Liver (tissue), 9 donors: ENCODE measurements around the gene CA11. TPM values are rescaled to one million over a fixed set of nuclear protein-coding genes. Genes with fewer than 3 reads are reported as not detected.
A peak's percentile ranks its signal among the peaks of the same experiment; 100 is the strongest.

Source experiments
- DNase-seq: peaks from one replicate; pipeline ENCODE4 v3.0.0-alpha.2; 2017; ENCODE audit warnings: low spot score
- H3K27ac ChIP-seq, 2 donors: one replicate each; pipeline ENCODE4 v1.7.0; 2013; ENCODE audit warnings: inconsistent platforms in 2 of 2, low read length in 2 of 2, control low read depth in 1 of 2, low read depth in 1 of 2, mild to moderate bottlenecking in 1 of 2
- H3K27me3 ChIP-seq, 4 donors: one replicate each; pipeline versions ENCODE4 v1.6.1 to v1.7.0; 2013; ENCODE audit warnings: low read length in 3 of 4, inconsistent platforms in 1 of 4, mild to moderate bottlenecking in 1 of 4, moderate library complexity in 1 of 4; ENCODE audit not compliant: control insufficient read depth in 4 of 4, insufficient read depth in 4 of 4
- H3K36me3 ChIP-seq, 4 donors: one replicate each; pipeline versions ENCODE4 v1.6.1 to v1.7.0; 2013; ENCODE audit warnings: low read length in 3 of 4, mild to moderate bottlenecking in 3 of 4, low read depth in 1 of 4, moderate library complexity in 1 of 4; ENCODE audit not compliant: control insufficient read depth in 4 of 4, insufficient read depth in 3 of 4
- H3K4me1 ChIP-seq, 4 donors: one replicate each; pipeline versions ENCODE4 v1.6.1 to v1.7.0; 2013; ENCODE audit warnings: low read length in 3 of 4, mild to moderate bottlenecking in 3 of 4, moderate library complexity in 1 of 4; ENCODE audit not compliant: control insufficient read depth in 4 of 4, insufficient read depth in 4 of 4
- H3K4me3 ChIP-seq, 3 donors: one replicate each; pipeline versions ENCODE4 v1.6.1 to v1.7.0; 2013; ENCODE audit warnings: low read length in 3 of 3, control low read depth in 1 of 3, low read depth in 1 of 3, mild to moderate bottlenecking in 1 of 3
- H3K9ac ChIP-seq, 2 donors: one replicate each; pipeline ENCODE4 v1.7.0; 2013; ENCODE audit warnings: low read length in 2 of 2, mild to moderate bottlenecking in 2 of 2, moderate library complexity in 2 of 2, control low read depth in 1 of 2, low read depth in 1 of 2
- H3K9me3 ChIP-seq, 4 donors: one replicate each; pipeline versions ENCODE4 v1.6.1 to v1.7.0; 2013; ENCODE audit warnings: low read length in 3 of 4; ENCODE audit not compliant: control insufficient read depth in 4 of 4
- EGR1 ChIP-seq, 2 donors: IDR thresholded peaks; 2 replicates each; pipeline ENCODE4 v1.6.1; 2016 to 2018; ENCODE audit warnings: antibody characterized with exemption in 2 of 2, low read depth in 2 of 2
- FOXA2 ChIP-seq: IDR thresholded peaks from 2 replicates; pipeline ENCODE4 v1.6.1; 2016; ENCODE audit warnings: antibody characterized with exemption
- GABPA ChIP-seq, 2 donors: IDR thresholded peaks in 1 of 2; conservative IDR thresholded peaks in 1 of 2; 2 replicates each; pipeline ENCODE4 v1.6.1; 2016; ENCODE audit warnings: antibody characterized with exemption in 2 of 2, mild to moderate bottlenecking in 1 of 2, moderate library complexity in 1 of 2
- HNF4A ChIP-seq, 2 donors: conservative IDR thresholded peaks; 2 replicates each; pipeline ENCODE4 v1.6.1; 2016; ENCODE audit warnings: antibody characterized with exemption in 2 of 2, mild to moderate bottlenecking in 2 of 2
- HNF4G ChIP-seq: IDR thresholded peaks from 2 replicates; pipeline ENCODE4 v1.6.1; 2016; ENCODE audit warnings: antibody characterized with exemption
- JUND ChIP-seq, 2 donors: IDR thresholded peaks; 2 replicates each; pipeline ENCODE4 v1.6.1; 2016; ENCODE audit warnings: antibody characterized with exemption in 2 of 2
- MAX ChIP-seq: IDR thresholded peaks from 2 replicates; pipeline ENCODE4 v1.6.1; 2016; ENCODE audit warnings: antibody characterized with exemption
- NR2F2 ChIP-seq: IDR thresholded peaks from 2 replicates; pipeline ENCODE4 v1.6.1; 2016; ENCODE audit warnings: antibody characterized with exemption
- RAD21 ChIP-seq, 2 donors: IDR thresholded peaks; 2 replicates each; pipeline ENCODE4 v1.6.1; 2016; ENCODE audit warnings: antibody characterized with exemption in 2 of 2, mild to moderate bottlenecking in 2 of 2
- REST ChIP-seq: IDR thresholded peaks from 2 replicates; pipeline ENCODE4 v1.6.1; 2016; ENCODE audit warnings: antibody characterized with exemption, mild to moderate bottlenecking
- RXRA ChIP-seq, 2 donors: IDR thresholded peaks; 2 replicates each; pipeline ENCODE4 v1.6.1; 2017 to 2018; ENCODE audit warnings: antibody characterized with exemption in 2 of 2, mild to moderate bottlenecking in 1 of 2
- SP1 ChIP-seq: IDR thresholded peaks from 2 replicates; pipeline ENCODE4 v1.6.1; 2018; ENCODE audit warnings: antibody characterized with exemption, mild to moderate bottlenecking
- TAF1 ChIP-seq: conservative IDR thresholded peaks from 2 replicates; pipeline ENCODE4 v1.6.1; 2016; ENCODE audit warnings: antibody characterized with exemption, mild to moderate bottlenecking
- YY1 ChIP-seq: IDR thresholded peaks from 2 replicates; pipeline ENCODE4 v1.6.1; 2016; ENCODE audit warnings: antibody characterized with exemption, mild to moderate bottlenecking
- WGBS: extraction: QIAGEN DNeasy Blood & Tissue Kit; methylation state at CpG from one replicate; pipeline ENCODE4 v1.1.7; 2013; 5-methylcytosine and 5-hydroxymethylcytosine counted together
- polyA plus RNA-seq, 2 donors: library from polyadenylated mRNA; stranded (reverse) in 1 of 2; unstranded in 1 of 2; fragments of 200-250 nt in 1 of 2; fragments of >200 nt in 1 of 2; fragmentation: Nextera tagmentation in 1 of 2; extraction: Ambion mirVana in 1 of 2; gene quantifications; one replicate each; pipeline versions ENCODE4 v1.2.1 to v1.2.3, GENCODE V29; 2013 to 2015
- total RNA-seq, 2 donors: library from RNA; depleted of rRNA; stranded (reverse); fragments of >200 nt; gene quantifications; one replicate each; pipeline ENCODE4 v1.2.3, GENCODE V29; 2014
- TF ChIP-seq, protein P1 (sequence below): IDR thresholded peaks from 2 replicates; pipeline ENCODE4 v1.6.1; 2016; ENCODE audit warnings: antibody characterized with exemption
- donor health status: healthy.
- donor health status: healthy.
- donor health status: healthy.
- donor health status: healthy.
- donor health status: healthy.

CA11 gene
- total and polyA plus RNA-seq, 4 donors, result 0.09 to 1.1 (median 0.34) TPM

- Histone ChIP-seq H3K27ac (peak overlapping the region; percentile 98 to 99), H3K4me3 (peak overlapping the region; percentile 59 to 86 (median 75)), H3K9ac (peak overlapping the region; percentile 54 to 81), H3K4me1 (peaks cover 14 to 62% (median 38%) of the 10 kb centered on the region in 4 donors), H3K27me3 (no peaks in the 10 kb centered on the region), H3K36me3 (peaks cover 0 to 7% (median 1%) of the 10 kb centered on the region in 4 donors), H3K9me3 (no peaks in the 10 kb centered on the region)
- WGBS, result under 1% methylated on average over 67 of the region's 67 CpGs
- no peak for TF ChIP-seq TAF1
- TF ChIP-seq RAD21 (IDR thresholded peaks at IDR 0.05), result no peak
- TF ChIP-seq NR2F2, result no peak
- no peak for TF ChIP-seq SP1
- TF ChIP-seq RXRA (IDR thresholded peaks at IDR 0.05), result no peak
- no peak for TF ChIP-seq HNF4G
- no peak for TF ChIP-seq HNF4A (conservative IDR thresholded peaks at IDR 0.05)
- peak; percentile 82 for DNase-seq
Measured at GRCh38 chr19:48635263-48635965, 10.6 kb downstream of the CA11 start.

DNA sequence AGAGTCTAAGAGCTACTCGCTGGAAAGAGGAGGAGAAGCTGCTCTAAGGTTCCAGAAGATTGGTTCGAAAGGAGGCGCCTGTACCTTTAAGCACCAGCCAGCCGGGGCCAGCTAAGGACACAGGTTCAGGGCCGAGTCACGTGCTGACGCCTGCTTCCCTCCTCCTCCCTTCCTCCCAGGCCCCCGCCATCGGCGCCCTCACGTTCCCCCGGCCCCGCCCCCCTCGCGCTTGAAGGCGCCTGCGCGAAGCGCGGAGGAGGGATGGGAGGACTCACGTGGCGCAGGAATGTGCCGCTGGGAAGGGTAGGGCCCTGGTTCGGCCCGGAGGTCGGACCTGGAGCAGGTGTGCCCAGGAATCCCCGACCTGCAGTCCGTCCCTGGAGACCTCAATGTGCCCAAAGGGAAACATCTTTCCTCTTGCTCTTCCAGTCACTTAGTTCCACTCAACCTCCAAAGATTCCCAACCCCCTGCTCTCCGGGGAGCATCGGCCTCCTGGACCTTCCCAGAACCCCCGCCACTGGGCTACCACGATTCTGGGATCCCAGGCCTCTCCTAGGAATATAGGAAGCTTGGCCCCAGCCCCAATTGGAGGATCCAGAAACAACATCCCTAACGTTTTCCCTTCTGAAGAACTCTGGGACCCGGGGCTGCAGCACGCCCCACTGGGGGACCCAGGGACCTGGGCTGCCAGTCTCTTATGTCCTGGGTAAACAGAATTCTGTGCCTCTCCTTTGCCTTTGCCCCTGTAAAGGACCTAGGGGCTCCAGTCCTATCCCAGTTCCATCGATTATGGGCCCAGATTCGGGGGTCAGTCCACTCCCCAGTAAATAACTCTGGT lies 11.3 kb downstream of the CA11 start:
- H3K36me3 ChIP-seq, result peaks cover 0 to 7% (median 1%) of the 10 kb centered on the region in 4 donors
- H3K4me1 ChIP-seq, result peaks cover 14 to 66% (median 38%) of the 10 kb centered on the region in 4 donors
- TF ChIP-seq TAF1 (no peak), JUND (IDR thresholded peaks at IDR 0.05) (no peak), SP1 (peak; percentile 80), MAX (peak; percentile 96), HNF4A (conservative IDR thresholded peaks at IDR 0.05) (peak; percentile 10 to 42), YY1 (peak; percentile 78), HNF4G (no peak), RAD21 (IDR thresholded peaks at IDR 0.05) (no peak), RXRA (IDR thresholded peaks at IDR 0.05) (peak; percentile 96 to 98), GABPA (IDR thresholded peaks at IDR 0.05 in 1 of 2, conservative IDR thresholded peaks at IDR 0.05 in 1 of 2) (peak in 1 of 2 donors; percentile 8), EGR1 (IDR thresholded peaks at IDR 0.05; ENCODE audit: low read depth in 2 of 2) (peak; percentile 37 to 53), REST (no peak), FOXA2 (no peak)
- TF ChIP-seq, protein P1, sequence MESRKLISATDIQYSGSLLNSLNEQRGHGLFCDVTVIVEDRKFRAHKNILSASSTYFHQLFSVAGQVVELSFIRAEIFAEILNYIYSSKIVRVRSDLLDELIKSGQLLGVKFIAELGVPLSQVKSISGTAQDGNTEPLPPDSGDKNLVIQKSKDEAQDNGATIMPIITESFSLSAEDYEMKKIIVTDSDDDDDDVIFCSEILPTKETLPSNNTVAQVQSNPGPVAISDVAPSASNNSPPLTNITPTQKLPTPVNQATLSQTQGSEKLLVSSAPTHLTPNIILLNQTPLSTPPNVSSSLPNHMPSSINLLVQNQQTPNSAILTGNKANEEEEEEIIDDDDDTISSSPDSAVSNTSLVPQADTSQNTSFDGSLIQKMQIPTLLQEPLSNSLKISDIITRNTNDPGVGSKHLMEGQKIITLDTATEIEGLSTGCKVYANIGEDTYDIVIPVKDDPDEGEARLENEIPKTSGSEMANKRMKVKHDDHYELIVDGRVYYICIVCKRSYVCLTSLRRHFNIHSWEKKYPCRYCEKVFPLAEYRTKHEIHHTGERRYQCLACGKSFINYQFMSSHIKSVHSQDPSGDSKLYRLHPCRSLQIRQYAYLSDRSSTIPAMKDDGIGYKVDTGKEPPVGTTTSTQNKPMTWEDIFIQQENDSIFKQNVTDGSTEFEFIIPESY, result peak; percentile 68
- peak; percentile 92 for DNase-seq
- peak overlapping the region; percentile 5 to 33 (median 10) for H3K4me3 ChIP-seq
- no peaks in the 10 kb centered on the region for H3K27me3 ChIP-seq
- WGBS, result 4% methylated on average over 37 of the region's 37 CpGs
- peak overlapping the region; percentile 98 to 99 for H3K27ac ChIP-seq
- H3K9me3 ChIP-seq, result no peaks in the 10 kb centered on the region
- H3K9ac ChIP-seq, result peak overlapping the region; percentile 40 to 70
